GM12892 (cell line): ENCODE data around the gene PAH.

Source experiments
- POLR2A ChIP-seq: IDR thresholded peaks from 2 replicates; pipeline ENCODE4 v1.6.1; 2011; ENCODE audit warnings: low read depth, low read length, control low read depth
- POLR2AphosphoS5 ChIP-seq: IDR thresholded peaks from 2 replicates; pipeline ENCODE4 v1.6.1; 2011; ENCODE audit warnings: low read depth, low read length, control low read depth

DNA sequence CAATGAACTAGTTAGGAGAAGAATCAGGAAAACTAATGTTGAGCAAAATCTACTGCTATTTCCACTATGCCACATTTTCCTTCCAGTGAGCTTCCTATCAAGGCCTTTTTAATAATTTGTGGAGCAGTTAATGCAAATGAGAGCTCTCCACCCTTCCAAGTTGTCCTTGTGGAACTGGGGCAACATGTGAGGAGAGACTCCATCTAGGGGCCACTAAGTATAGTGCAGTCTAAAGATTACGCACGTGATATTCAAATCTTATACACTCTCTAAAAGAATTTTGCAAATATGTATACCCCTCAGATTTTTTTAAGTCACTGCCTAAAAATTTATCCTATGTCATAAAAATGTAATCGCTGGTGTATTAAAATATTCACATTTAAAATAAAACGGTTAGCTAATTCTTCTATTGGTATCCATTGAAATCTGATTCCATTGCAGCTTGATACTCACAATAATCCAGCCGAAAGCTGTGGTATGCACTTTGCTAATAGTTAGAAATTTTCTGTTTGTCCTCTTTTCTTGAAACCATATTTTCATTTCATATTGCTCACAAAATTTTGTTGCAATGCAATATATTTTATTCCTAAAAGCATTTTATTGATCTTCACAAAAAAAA is 100.1 kb downstream of the PAH start:
- TF ChIP-seq POLR2AphosphoS5 = no peak
- TF ChIP-seq POLR2A = no peak
